HEK293T (cell line): ENCODE measurements around the gene SLC9A6.

ENCODE experiments used
- ARNT ChIP-seq: fragments of 450-650 bp; IDR thresholded peaks from 2 replicates; pipeline ENCODE4 v1.6.1; 2017; ENCODE audit warnings: mild to moderate bottlenecking
- BHLHE40 ChIP-seq: fragments of 450-650 bp; IDR thresholded peaks from 2 replicates; pipeline ENCODE4 v1.6.1; 2016; ENCODE audit warnings: mild to moderate bottlenecking, moderate library complexity, borderline replicate concordance
- FOXA1 ChIP-seq: fragments of 450-650 bp; IDR thresholded peaks from 2 replicates; pipeline ENCODE4 v1.6.1; 2016; ENCODE audit warnings: mild to moderate bottlenecking
- FOXK2 ChIP-seq: fragments of 450-650 bp; IDR thresholded peaks from 2 replicates; pipeline ENCODE4 v1.6.1; 2016; ENCODE audit warnings: mild to moderate bottlenecking
- FOXM1 ChIP-seq: fragments of 450-650 bp; IDR thresholded peaks from 2 replicates; pipeline ENCODE4 v1.6.1; 2017; ENCODE audit warnings: mild to moderate bottlenecking, borderline replicate concordance
- HDGF ChIP-seq: fragments of 450-650 bp; IDR thresholded peaks from 2 replicates; pipeline ENCODE4 v1.6.1; 2017; ENCODE audit warnings: antibody characterized with exemption, borderline replicate concordance
- LEF1 ChIP-seq: fragments of 450-650 bp; IDR thresholded peaks from 2 replicates; pipeline ENCODE4 v1.6.1; 2017; ENCODE audit warnings: mild to moderate bottlenecking, borderline replicate concordance
- NFRKB ChIP-seq: fragments of 450-650 bp; IDR thresholded peaks from 2 replicates; pipeline ENCODE4 v1.6.1; 2016; ENCODE audit warnings: mild to moderate bottlenecking, moderate library complexity
- SP1 ChIP-seq: fragments of 450-650 bp; IDR thresholded peaks from 2 replicates; pipeline ENCODE4 v1.6.1; 2017
- SUZ12 ChIP-seq: fragments of 450-650 bp; IDR thresholded peaks from 2 replicates; pipeline ENCODE4 v1.6.1; 2016; ENCODE audit warnings: mild to moderate bottlenecking
- TARDBP ChIP-seq: fragments of 450-650 bp; IDR thresholded peaks from 2 replicates; pipeline ENCODE4 v1.6.1; 2016
- ZNF384 ChIP-seq: fragments of 450-650 bp; IDR thresholded peaks from 2 replicates; pipeline ENCODE4 v1.6.1; 2016

- TF ChIP-seq FOXM1 (no peak), BHLHE40 (no peak), SUZ12 (no peak), FOXA1 (no peak), TARDBP (no peak), FOXK2 (no peak), ARNT (no peak), SP1 (no peak), LEF1 (no peak), NFRKB (no peak), HDGF (no peak), ZNF384 (no peak)
Measured at GRCh38 chrX:135944486-135944885, 40.7 kb upstream of the SLC9A6 start.
